Activated T-cell treated with anti-CD3 and anti-CD28 coated beads, Interleukin-2, amount 50 U/mL, for 48 hours (primary cell): ENCODE data around the gene TTC4.
"Not testable (repeated sequence)": the region's sequence is repeated elsewhere in the genome, so short reads cannot be mapped to it uniquely, and the experiment has no call there.

Experiments used
- DNase-seq, 2 experiments: peaks; one replicate each; pipeline ENCODE4 v3.0.0-alpha.2; 2020

TTC4 gene

DNA sequence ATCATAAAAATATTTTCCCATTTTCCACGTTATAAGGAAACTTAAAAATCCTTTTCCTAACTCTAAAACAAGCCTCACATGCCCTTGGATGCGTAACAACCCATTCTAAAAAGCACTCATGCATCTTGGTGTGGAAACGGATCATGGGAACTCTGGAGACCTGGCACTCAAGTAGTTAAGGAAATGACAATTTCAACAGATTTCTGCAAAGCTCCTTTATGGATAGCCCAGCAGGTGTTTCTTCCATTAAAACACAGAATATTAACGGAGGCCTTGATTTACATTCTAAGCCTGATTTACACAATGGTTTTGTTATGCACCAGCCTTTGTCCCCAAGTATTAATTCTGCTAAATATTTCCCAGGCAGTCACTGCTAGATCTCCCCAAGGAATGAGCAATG, 35.8 kb downstream of the TTC4 start:
- DNase-seq, result no peak

DNA sequence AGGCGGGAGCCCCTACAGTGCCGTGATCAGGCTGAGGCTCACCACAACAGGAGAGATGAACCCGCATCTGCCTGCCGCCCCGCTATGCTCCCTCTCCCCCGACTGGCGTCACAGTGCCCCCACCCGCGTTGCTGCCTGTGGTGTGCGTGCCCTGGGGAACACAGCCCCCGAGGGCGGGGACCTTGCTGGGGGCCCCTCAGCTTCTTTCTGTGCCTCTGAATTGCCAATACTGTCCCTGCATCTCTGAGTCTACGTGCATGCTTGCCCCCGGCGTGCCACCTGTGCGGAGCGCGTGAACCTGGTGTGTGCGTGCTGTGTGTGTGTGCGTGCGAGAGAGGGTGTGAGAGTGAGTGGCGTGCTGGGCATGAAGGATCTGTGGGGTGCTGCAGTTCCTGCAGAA, 38.4 kb downstream of the TTC4 start:
- no peak for DNase-seq

DNA sequence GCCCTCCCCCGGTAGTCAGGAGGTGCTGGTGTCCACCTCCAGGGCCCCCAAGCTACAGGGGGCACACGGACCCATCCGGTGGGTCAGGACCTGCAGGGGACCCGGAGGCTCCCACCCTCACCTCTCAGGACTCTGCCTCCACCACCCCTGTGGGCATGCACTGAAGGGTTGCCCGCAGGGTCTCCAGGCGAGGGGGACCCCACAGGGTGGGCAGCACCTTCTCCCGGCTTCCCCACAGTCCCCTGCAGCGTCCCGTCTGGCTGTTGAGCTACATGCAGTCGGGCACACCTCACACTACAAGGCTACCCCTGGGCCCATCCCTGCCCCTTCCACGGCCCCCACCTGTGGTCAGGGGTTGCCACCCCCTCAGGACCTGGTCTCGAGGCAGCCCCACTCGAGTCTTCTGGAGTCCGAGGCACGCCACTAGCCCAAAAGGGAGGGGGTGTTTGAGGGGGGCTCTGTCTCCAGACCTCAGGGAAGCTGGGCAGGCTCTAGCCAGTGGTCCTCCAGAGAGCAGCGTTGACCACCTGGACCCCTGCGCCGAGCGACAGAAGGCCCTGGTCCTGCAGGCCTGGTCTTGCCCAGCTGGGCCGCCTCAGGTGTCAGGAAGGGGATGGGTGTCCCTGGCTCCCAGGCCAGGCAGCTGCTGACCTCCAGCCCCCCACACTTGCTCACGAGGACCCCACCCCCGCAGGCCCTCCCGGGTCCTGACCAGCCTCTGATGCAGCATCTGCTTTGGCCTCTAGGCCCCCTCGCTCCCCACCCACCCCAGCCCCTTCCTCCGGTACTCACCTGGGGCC, 39.0 kb downstream of the TTC4 start:
- no peak for DNase-seq

DNA sequence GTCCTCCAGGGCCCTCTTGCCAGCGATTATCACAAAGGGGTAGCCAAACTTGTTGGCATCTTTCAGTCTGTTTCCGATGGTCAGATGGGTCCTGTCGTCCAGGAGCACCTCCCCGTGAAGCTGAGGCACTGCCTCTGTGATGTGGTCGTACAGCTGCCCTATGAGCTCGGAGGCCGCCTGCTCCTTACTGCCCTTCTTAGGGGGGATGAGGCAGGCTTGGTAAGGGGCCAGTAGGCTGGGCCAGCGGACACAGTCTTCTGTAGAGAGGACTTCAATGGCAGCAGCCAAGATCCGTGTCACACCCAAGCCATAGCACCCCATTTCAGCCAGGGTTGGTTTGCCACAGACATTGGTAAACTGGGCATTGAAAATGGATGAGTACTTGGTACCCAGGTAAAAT, 42.2 kb downstream of the TTC4 start:
- no peak for DNase-seq

DNA sequence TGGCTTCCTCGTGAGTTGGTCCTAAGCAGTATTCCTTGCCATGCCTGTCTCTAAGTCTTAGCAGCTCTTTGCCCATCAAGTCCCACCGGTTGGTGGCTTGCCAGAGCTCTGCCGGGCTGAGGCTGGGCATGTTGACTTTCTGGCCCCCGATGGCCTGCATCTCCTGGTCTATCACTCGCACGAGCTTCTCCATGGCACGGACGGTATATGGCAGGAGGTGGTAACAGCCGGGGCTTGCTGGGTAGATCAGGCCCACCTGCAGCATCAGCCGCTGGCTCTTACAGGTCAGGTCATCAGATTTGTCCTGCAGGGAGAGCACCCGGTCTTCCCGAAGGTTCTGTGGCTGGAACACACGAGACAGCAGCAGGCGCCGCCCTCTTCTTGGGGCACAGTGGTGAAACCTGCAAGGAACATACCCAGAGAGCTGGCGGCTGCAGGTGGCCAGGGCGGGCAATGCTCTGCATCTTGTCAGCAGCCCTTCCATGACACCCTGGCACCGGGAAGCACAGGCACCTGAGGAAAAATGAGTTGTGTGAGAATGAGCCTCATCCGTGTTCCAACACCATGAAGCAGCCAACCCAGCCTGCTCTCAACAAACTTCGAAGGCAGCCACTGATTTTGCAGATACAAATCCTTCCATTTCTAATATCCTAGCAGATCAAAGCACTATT, 43.2 kb downstream of the TTC4 start:
- DNase-seq, result no peak

DNA sequence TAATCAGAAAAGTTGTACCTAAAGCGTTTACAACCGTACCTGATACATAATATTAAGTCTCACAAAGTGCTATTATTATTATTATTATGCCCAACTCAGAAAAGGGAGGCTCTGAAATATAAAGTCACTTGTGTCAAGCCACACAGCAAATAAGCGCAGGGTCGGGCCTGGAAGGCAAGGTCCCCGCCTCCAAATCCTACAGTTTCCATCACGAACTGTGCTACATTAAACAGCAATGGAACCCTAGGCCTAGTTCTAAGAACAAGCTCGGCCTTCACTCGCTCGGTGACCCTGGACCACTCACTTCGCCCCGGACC, 48.1 kb downstream of the TTC4 start:
- no peak for DNase-seq

DNA sequence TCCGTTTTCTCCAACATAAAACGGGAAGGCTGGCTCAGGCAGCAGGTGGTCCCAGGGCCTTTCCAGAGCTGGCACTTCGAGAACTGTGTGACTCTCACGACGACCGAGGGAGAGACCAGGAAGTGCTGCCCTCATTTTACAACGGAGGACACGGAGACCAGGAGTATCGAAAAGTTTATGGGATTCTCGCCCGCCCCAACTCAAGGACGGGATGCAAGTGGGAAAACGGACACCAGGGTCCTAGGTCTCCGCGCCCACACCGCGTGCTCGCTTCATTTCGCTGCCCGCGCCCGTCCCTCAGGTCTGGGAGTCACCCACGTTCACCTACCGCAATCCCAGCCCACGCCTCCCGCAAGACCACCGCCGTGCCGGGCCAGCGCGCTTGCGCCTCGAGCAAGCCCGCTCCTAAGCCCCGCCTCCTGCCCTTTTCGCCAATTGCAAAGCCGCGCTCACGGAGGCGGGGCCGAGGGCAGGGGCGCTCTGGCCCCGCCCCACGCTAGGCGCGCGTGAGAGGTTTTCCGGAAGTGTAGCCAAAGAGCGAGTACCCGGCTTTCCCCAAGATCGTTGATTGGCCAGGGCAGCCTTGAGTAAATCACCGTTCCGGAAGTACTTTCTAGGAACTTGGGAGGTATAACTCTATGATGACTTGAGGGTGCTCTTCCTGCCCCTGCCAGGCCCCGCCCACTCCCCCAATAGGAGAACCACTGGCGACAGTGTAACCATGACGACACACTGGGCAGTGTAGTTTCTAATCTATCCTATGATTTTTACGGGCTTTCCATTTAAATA, 48.7 kb downstream of the TTC4 start, which contains the start of gene PARS2:
PARS2 (minus strand) TSS at position 391 of the 789 bp plus-strand sequence. CDS start 5,362 bp downstream, outside the sequence.
- DNase-seq, result peak; percentile 96 to 97

DNA sequence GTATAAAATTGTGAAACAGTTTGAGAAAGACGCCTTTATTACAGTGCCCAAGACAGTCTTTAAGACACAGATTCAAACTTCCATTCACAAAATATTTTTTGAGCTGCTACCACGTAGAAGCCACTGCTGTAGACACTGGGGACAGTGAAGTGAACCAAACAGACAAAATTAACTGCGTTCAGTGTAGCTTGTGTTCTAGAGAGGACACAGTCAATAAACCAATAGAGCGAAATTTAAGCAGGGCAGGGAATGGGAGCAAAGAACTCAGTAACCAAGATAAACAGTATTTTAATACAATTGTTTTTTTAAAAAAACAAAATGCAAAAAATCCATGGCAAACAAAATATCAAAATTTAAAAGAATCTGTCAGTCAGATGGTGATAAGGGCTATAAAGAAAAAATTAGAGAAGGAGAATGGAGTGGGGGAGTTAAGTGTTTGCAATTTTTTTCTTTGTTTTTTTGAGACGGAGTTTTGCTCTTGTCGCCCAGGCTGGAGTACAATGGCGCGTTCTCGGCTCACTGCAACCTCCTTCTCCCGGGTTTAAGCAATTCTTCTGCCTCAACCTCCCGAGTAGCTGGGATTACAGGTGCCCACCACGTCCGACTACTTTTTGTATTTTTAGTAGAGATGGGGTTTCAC, 49.4 kb downstream of the TTC4 start:
- DNase-seq, result no peak

DNA sequence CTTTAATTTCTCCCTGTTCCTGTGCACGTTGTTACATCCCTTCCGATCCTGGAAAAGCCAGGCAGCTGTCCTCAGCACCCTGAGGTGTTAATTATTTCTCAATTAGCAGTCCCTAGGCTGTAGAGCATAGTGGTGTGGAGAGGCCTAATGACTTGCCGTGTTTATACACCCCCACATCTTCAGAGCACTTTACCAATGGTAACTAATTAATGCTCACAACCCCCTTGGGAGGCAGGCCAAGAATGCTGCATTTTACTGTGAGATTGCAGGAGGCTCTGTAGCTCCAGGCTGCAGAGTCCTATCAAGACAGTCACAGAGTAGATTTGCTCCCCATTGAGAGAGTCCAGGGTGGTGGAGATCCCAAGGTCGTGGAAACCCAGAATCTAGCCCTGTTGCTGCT, 51.1 kb downstream of the TTC4 start:
- DNase-seq, result no peak

DNA sequence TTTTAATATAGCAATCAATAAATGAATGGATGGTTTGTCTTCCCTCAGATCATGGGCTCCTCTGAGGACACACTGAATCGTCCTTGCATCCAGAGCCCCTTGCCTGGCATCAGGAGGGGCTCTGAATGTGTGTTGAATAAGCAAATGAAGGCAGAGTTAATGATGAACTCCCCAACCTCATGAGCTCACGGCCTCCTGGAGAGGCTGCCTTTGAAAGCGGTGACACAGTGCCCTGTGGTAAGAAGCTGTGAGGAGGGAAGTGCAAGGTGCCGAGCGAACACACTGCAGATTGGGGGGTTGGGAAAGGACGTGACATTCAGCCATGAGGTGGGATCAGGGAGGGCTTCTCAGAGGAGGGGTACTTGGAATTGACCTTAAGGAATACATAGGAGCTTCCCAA, 51.9 kb downstream of the TTC4 start:
- no peak for DNase-seq

DNA sequence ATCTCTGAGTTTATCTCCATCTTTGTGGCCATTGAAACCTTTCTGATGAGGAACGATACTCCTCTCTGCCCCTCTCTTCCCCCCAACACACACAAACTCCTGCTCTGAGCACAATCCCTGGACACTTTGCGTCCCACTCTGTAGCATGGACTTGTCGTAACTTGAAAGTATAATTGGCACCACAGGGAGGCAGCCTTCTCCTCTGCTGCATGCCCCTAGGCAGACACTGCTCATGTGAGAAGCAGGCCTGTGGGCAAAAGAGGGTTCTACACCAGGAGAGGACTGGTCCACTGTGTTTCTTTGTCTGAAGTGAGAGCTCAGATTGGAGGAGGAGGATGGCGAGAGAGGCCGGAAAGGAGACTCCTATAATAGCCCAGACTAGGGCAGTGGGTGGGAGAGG, 52.4 kb downstream of the TTC4 start:
- no peak for DNase-seq

DNA sequence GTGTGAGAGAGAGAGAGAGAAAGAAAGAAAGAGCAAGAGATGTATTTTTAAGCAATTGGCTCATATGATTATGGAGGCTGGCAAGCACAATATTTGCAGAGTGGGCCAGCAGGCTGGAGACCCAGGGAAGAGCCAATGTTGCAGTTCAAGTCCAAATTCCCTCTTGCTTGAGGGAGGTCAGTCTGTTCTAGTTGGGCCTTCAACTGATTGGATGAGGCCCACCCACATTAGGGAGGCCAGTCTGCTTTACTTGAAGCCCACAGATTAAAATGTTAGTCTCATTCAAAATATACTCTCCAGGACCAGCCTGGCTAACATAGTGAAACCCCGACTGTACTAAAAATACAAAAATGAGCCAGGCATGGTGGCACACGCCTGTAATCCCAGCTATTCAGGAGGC, 57.3 kb downstream of the TTC4 start:
- DNase-seq, result no peak

DNA sequence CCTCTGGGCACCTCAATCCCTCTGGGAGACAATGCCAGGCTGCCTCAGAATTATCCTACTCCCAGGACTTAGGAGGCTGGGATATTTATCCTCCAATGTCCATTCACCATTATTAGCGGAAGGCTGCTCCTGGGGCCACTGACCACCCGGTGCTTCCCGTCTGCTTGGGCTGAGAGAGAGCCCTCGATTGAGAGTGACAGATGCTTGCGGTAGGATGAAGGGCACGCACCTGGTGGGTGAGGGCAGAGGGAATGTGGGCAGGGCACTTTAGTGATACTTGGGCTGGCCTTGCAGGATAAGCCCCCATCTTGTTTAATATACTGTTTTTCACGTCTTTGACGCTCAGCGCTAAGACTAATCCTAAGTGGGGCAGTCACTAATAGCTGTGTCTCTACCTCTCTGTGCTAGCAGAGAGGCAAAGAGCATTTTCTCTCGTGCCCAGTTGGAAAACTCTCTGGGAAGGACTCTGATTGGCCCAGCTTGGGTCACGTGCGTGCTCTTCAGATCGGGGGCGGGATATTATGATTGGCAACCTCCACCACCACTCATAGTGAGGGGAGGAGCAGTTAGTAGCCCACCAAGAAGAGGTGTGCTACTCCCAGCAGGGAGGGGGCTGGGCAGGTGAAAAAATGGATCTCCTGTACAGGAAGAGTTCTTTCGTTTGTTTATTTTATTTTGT, 59.3 kb downstream of the TTC4 start:
- DNase-seq, result peak; percentile 25 to 35

DNA sequence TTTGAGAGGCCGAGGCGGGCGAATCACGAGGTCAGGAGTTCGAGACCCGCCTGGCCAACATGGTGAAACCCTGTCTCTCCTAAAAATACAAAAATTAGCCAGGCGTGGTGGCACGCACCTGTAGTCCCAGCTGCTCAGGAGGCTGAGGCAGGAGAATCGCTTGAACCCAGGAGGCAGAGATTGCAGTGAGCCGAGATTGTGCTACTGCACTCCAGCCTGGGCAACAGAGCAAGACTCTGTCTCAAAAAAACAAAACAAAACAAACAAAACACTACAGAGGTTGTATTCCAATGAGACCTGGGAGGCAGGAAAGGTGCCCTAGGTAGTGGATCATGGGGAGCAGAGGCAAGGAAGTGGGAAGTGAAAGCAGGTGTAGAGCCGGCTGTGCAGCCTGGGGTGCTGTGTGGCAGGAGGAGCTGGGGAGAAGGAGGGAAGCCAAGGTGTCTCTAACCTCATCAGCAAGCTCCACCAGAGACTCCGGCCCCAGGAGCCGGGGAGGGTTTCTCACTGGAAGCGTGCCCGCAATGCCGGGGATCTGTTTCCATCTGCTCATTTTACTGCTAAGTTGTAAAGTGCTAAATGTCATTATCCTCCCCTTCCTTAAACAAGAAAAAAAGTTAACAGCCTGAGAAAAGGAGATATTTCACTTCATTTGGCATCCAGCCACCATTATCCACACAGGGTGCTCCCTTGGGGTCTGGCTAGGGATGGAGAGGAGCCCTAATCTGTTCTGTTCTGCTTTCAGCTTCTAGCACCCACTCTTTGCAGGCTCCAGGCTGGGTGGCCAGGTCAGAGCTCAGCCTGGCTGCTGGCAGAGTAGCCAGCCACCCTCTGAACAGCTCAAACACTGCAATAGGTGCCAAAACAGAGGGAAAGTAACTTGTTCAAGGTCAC, 60.4 kb downstream of the TTC4 start:
- not testable (repeated sequence) for DNase-seq

DNA sequence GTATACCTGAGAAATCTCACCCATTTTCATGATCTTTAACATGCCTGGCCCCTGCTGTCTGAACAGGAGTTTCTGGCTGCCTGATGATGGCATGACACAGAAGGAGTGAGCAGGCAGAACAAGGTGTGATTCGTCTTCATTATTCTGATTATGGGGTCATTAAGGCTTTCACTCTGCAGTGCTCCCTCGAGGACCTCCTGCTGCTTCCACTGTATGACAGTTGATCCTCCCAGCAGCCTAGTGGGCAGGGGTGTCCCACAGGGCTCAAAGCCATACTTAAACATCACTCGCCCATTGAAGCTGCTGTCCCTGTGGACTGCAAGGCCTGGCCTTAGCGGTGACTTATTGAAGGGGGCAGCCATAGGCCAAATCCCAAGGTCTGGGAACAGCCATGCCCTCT, 61.4 kb downstream of the TTC4 start:
- no peak for DNase-seq

DNA sequence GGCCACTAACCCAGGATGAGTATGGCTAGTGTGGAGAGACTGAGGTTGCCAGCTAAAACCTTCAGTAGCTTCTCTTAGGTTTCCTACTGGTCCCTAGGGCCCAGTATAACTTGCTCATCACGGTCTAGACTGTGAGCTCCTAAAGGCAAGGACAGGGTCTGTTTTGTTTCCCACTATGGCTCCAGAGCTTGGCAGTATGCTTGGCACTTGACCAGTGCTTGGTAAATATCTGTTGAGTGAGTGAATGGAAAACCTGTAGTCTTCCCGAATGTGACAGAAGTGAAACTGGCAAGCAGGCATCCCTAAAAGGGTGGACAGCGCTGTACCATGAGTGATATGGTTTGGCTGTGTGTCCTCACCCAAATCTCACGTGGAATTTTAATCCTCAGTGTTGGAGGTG, 61.8 kb downstream of the TTC4 start:
- DNase-seq, result no peak

DNA sequence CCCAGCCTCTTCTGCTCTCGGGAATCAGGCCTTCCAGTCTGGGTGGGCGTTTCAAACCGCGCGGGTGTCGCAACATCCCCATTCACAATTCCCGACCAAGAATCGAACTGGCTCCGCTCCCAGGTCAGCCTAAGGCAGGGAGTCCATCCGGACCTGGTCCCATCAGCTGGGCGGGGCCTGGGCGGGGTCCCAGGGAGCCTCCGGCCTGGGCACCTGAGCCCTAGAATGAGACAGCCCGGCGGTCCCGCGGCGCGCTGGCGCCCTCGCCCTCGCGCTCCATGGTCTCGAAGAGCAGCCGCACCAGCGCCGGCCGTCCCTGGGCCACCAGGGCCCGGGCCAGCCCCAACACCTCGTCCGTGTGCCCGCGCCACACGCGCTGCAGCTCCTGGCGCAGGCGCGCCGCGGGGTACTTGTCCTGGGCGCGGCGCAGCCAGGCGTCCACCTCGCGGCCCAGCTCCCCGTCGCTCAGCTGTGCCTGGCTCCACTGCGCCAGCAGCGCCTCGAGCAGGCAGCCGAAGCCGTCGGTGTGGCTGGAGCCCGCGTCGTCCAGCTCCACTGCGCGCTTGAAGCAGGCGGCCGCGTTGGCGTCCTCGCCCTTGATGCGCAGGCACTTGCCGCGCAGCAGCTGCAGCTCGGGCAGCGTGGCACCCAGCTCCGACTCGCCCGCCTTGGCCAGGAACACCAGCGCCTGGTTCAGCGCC, 65.5 kb downstream of the TTC4 start:
- DNase-seq, result no peak

DNA sequence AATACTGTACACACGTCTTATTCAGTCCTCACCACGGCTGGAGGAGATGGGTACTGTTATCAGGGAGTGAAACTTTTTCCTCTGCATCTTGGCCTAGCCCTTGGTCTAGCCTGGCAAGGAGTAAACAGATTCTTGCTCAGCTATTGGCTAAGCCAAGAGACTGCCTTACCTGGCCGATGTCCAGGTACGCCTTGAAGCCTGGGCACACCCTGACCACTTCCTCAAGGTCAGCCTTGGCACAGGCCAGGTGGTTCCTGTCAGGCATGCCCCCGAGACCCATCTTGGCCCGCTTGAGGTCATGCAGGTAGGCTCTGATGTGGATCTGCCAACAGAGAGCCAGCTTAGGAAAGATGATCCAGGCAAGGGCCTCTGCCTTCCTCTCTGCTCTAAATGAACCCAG, 66.5 kb downstream of the TTC4 start:
- DNase-seq, result no peak

DNA sequence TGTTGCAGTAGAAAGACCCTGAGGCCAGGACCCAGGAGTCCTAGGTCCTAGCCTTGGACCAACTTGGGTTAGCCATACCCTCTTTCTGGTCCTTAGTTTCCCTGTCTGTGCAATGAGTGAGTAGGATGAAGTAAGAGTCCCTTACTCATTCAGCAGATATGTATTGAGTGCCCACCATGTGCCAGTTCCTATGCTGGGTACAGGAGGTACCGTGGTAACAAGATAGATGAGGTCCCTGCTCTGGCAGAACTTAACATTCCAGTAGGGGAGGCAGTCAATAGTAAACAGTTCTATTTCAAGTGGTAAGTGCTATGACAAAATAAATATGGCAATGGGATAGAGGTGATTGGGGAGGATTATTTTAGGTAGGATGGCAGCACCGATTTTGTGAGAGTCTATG, 66.9 kb downstream of the TTC4 start:
- DNase-seq, result no peak

DNA sequence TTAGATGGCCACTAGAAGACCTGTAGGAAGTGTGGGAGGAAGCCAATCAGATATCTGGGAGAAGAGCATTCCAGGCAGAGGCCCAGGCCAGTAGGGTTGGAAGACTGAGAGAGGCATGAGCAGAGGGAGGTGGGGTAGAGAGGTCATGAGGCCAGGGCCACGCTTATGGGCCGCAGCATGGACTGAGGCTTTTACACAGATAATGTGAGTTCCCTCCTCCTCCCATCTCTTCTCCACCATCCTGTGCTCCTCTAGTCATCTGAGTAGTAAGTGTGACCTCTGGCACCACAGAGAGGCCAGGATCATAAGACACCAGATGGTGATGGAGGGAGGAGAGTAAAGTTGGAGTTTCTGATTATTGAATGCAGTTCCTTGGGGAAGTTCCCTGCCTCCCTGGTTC, 68.4 kb downstream of the TTC4 start:
- DNase-seq, result no peak

DNA sequence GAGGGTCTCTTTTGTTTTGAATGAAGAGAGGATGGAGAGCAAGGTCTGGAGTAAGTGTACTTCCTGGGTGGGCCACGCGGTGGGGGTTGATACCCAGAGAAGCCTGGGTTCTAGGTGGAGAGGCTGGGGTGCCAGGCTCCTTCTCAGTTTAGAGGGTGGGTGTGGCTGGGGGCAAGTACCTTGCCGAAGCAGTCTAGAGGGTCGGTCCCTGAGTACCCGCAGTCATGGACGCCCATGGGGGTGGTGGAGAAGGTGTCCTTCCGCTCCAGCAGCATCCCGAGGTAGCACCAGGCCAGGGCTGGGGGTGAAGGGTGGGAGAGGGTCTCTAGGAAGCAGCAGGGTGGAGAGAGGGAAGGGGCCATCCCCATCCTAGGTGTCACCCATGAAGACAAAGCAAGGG, 71.1 kb downstream of the TTC4 start:
- no peak for DNase-seq
